Hematopoietic multipotent progenitor cell treated with erythropoietin and hydrocortisone succinate and interleukin-3 and kit ligand, for 6 days (in vitro differentiated cells): ENCODE data around the gene CUBN.
A peak's percentile ranks its signal among the peaks of the same experiment; 100 is the strongest.

Experiments
- DNase-seq: peaks from one replicate; pipeline ENCODE4 v3.0.0-alpha.2; 2015

The CUBN gene

DNA sequence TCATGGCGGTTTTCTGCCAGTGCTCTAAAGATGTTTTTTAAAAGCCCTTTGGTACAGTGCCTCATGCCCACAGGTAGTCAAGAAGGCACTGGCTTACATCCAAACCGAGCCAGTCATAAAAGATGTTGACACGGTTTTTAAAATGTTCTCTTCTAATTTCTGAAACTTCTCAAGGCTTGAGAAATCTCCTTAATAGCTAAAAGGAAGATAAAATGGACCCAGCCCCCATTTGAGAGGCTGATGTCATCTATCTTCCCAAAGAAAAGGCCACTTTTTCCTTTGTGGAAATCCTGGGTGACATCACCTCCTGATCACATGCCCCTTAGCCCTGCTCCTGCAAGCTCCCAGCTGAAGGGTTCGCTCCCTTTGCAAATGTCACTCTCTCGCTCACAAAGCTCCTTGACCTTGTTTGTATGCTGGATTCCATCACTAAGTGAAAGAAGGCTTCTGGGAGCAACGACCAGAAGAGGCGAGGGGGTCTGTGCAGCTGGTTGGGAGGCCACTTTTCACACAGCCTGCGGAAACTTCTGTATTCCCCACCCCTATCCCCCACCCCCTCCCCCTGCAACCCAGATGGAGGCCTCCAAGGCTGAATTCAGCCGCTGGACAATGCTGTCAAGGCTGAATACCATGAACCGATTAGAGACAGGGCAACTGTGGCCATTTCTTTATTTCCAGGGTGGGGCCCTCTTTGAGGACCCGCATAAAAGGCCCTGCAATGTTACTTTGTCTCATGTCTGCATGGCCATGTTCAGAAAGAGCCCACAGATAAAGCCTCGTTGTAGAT, 122.8 kb downstream of the CUBN start:
- DNase-seq, result no peak

DNA sequence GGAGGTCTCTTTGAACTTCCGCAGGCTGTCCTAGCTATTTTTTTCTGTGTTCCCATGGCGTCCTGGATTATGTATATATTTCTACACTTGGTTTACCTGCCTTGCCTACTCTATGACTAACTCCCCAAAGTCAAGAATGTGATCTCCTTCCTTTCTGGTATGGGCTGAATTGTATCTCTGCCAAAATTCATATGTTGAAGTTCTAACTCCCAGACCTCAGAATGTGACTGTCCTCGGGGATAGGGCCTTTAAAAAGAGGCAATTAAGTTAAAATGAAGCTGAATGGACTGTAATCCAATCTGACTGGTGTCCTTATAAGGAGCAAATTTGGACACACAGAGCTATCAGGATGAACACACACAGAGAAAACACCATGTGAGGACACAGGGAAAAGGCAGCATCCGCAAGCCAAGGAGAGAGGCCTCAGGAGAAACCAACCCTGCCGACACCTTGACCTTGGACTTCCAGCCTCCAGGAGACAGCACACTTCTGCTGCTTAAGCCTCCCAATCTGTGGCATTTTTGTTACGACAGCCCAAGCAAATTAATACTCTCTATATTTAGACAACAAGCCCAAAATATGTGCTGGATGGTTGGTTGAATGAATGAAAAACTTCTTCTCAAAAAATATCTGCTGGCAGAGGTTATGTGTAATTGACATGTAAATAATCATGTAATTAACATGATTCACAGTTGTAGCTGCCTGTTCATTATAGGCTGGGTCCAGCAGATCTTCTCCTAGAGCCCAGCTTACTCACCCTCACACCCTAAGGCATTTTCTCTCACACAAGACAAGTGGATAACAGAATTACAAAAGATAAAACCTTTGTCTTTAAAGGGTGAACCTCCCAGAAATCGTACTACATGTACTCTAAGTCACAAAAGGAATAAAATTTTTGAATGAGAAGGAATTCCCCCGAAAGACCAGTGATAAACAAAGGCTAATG, 123.7 kb downstream of the CUBN start:
- DNase-seq, result no peak

DNA sequence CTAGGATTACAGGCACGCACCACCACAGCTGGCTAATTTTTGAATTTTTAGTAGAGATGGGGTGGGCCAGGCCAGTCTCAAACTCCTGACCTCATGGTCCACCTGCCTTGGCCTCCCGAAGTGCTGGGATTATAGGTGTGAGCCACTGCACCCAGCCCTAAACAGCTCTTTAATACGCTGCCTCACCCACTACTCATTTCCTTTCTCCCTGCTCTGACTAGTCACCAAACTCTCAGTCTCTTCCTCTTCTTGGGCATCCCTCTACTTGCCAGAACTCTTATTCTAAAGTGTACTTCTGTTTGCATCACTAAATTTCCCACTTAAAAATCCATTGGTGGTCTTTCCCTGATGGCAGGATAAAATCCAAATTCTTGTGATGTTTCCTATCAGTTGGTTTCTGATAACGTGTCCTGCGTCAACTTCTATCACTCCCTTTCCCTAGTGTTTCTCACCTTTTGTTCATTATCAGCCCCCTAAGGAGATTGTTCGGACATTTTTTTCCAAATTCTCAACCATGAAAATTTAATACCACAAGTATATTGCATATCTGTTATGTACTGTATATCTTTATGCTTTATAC, 124.7 kb downstream of the CUBN start:
- no peak for DNase-seq

DNA sequence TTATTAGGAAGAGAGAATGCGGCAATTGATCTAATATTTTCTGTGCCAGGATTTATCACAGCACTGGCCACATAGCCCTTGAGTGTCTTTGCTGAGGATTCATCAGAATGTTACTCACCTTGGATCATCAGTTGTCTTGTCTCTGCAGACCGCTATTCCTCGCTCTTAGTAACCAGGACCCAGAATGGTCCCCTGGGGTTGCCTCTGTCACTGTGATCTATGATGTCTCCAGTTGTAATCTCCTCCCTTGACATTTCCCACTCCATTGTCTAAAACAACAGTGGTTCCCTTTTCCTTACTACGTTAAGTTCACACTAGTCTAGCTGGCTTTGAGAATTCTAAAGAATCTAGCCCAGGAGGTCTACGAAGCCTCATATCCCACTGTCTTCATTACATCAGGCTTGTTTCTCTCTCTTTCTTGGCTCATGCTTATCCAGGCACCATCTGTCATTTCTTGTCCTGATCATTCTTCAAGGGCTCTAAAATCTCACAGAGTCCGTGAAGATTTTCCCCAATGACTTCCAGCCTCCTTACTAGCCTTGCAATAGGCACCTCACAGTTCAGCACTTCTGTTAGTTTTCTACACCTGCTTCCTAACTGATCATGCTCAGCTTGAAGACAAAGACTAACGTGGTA, 125.8 kb downstream of the CUBN start:
- DNase-seq, result no peak

DNA sequence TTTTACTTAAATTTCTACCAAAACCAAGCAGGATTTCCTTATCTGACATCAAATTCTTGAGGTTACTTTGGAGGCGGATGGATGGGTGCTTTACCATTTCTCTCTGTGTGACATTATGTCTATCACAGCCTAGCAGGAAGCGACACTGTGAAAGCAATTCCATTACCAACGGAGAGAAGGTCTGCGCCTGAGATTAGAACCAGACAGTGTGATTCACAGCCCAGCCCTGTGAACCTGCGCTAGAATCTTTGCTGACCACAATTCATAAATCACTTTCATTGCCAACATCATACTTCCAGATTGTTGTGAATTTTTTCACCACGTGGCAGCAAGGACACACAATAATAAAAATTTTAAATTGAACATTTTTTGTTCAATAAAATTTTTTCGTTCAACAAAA, 126.5 kb downstream of the CUBN start:
- peak; percentile 66 for DNase-seq

DNA sequence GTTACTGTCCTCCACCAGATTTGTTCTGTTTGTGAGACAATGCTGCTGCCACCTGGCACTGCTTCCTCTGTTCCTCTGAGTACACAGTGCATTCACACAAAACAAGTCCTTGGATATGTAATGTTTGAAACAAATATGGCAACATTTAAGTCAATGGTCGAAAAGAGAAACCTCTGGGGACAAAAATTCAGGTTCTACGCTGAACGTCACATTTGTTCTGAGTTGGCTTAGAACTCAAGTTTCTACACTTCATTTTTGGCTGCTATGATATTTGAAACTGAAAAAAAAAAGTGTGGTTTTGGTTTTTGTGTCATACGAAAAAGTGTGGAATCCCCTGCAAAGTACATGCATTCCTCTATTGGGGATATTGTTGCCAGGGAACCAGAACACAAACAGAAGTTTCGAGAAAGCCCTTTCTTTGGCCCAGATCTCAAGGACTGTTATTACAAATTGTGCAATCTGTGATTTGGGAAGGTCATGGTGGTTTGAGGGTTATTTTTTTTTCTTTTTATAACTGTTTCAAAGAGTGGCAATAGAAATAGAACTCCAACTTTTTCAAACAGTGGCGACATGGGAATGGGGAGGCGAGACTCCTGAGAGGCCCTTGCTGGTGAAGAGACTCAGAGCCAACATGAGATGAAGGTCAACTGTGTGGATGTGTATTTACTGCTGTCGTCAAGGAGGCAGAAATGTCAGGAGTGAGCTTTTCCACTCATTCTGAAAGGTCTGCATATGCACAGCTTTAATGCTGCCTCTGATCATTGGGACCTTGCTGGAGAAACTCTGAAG, 127.5 kb downstream of the CUBN start:
- no peak for DNase-seq

DNA sequence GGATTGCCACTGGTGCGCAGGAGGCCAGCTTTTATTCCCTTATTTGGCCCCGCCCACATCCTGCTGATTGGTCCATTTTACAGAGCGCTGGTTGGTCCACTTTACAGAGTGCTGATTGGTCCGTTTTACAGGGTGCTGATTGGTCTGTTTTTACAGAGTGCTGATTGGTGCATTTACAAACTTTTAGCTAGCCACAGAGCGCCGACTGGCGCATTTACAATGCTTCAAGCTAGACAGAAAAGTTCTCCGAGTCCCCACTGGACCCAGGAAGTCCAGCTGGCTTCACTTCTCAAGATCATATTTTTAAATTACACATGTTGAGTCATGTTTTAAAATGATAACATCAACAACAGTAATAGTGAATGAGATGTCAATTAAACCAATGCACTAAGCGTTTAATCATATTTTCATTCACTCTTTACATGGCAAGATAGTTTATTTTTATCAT, 128.3 kb downstream of the CUBN start:
- DNase-seq, result no peak

DNA sequence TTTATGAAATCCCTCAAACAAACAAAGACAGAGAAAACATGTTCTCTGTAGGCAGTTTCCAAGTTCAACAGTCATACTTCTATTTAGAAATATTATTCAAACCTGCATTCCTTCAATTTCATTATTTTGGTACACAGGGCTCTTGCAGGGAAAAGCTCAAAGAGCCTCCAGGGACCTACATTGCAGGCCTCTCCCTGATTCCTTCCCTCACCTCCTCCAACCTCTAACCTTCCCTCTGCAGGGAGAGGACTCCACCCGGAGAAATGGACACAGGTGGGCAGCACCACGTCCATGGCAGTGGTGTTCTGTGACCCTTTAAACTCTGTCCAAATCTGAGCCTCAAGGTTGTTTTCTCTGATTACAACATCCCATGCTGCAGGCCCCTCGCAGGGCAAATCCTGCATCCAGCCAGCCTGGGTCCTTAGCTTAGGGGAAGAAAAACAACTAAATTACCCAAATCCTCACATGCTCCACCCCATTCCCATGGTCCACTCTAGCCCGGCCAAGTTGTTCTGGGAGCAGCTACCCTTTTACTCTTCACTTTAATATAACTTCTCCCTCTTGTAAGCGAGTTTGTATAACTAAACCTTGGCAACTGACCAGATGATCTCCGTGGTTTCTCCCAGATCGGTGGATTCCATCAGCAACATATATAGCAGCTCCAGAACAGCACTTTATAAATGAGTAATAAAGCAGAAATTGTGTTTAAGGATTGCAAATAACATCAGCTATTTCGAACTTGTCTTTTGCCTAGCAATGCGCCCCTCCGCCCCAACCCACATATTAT, 129.8 kb downstream of the CUBN start:
- DNase-seq, result no peak

DNA sequence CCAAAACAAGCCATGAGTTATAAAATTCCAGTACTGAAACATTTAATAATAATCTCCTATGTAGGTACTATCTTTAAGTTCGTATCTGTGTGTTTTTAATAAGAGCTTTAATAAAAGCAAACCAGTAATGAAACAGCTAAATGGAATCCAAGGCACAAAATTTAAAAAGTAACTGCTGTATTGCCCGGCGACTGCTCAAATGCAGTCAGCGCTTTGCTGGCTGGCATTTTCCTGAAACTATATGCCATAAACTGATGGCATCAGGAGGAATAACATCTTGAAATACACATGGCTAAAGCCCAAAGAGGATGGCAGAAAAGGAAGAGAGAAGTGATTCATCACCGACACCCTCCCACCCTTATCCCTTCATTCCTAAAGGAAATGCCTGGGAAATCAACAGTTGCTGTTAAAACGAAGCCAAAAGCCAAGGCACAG, 133.1 kb downstream of the CUBN start:
- DNase-seq, result peak; percentile 8

DNA sequence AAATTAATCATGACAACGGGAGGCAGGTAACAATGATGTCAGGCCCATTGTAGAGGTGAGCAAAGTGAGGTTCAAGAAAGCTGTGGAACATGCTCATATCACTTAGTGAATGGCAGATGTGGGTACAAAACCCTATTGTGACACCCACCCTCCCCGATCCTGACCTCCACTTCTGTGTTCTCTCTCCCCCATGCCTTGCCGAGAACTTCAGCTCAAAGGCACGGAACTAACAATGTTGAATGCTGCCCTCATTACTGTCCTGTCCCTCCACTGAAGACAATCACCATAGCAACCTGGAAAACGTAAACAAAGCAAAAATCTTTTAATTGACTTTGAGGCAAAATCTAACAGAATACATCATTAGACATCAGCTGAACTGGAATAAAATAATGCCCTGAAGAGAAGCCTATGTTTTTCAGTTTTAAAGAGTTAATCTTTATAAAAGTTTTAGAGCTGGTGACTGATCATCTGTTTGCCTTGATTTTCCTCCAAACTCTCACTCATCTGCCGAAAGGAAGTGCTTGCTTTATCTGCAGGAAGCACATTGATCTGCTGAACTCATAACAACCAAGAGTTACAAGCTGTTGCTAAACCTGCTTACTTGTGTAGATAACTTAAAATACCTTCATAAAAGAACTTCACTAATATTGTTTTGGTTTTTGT, 133.6 kb downstream of the CUBN start:
- DNase-seq, result peak; percentile 89

DNA sequence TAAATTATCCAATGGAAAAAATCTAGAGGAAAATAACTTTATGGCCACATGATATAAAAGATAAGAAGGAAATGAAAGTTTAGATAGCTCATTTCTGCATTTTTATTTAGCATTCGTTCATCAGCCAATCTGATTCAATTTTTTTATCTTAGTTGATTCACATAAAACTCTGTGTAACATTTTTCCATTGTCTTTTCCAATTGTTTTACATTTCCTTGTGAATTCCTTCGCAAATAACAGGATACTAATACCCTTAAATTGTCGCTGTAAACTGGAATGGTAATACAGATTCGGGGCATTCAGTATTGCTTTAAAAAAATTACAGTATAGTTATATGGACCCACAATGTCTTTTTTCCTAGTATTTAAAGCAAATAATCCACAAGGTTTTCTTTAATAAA, 136.4 kb downstream of the CUBN start:
- DNase-seq, result no peak

DNA sequence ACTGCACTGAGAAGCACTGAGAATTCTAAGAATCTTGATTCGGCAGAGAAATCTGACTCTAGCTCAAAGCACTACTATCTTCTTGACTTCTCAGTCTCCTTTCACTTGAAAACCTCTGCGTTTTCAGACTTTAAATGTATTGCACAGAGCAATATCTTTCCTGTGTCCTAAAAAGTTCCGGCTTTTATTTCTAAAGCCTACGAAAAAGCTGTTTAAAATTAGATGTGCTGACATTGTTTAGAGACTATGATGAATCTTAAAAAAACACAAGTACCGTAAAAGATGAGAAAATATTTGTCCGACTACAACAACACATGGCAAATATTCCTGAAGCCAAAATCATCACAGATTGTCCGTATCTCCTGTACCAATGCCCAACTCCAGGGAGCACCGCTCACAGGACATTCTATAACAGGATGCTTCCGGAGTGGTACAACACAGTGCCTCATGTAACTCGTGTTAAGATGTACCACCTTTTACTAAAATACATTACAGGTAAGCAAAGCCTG, 136.9 kb downstream of the CUBN start:
- DNase-seq, result no peak

DNA sequence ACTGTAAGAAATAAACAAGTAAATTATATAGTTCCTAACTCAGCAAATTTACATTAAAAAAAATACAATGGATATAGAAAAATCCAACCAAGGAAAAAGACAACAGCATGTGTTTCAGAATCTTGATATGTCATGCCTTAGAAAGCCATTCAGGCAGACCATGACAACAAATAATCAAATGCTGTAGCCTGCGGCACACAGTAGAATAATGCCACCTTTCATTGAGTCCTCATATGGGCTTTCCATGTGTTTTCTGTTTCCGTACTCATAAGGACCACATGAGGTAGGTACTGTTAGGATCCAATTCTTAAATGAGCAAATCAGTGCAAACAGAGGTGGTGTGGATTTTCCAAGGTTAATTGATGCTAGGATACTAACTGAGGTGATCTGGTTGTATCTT, 138.6 kb downstream of the CUBN start:
- no peak for DNase-seq

DNA sequence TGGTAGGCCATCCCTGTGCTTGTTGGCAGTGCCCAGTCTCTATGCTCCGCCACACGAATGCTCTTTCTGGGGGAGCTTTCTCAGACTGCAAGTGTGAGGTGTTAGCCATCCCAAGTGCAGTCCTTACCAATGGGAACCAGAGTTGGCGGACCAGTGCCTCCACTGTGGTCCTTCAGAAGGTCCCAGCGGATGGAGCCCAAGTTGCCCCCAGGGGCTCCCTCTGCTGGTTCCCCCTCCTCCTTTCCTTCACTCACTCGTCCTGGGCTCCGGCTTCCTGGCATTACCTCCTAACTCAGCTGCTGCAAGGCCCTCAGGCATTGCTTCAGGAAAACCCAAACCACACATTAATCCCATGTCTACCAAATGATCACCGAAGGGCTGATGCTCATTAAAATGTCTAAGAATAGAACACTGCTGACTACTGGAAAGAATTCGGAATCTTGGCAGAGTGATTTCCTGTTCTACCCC, 139.8 kb downstream of the CUBN start:
- DNase-seq, result no peak

DNA sequence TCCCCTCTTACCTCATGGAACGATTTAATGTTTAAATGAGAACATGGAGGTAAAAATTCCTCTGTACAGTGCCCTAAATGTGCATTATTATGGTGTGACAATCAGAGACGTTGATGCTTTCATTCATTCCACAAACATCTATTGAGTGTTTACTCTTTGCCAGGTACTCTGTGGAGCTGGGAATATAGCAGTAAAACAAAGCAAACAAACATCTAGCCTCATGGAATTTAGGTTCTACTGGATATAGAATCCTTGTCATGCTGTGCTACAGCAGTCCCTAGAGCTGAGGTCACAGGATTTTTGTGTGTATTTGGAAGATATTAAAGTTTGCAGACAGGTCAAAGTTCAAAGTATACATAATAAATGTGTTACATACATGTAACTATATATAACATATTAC, 140.7 kb downstream of the CUBN start:
- no peak for DNase-seq

DNA sequence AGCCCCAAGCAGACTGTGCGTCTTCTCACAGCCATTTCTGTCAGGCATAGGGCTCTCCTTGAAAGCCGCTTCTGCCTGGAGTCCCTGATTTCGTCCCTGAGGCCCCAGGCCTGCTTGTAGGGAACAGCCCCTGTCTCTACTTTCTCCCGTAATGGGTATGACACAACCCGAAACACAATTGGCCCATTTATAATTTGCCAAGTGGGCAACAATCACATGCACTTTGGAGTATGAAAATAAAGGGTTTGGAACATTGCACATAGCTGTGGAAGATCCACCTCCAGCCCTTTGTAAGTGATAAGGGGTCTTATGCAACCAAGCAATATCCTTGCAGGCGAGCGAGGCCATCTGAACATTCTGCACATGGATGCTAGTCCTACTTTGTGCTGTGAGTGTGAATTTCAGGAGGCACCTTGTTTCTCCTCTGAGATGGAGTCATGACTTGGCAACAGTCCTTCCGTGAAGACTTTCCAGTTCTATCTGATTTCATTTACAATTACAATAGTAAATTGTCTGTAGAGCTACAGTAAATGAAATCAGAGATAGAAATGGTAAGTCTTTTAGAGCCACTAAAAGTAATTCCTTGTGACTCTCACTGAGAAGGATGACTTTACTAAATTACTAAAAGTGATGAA, 141.5 kb downstream of the CUBN start:
- DNase-seq, result no peak

DNA sequence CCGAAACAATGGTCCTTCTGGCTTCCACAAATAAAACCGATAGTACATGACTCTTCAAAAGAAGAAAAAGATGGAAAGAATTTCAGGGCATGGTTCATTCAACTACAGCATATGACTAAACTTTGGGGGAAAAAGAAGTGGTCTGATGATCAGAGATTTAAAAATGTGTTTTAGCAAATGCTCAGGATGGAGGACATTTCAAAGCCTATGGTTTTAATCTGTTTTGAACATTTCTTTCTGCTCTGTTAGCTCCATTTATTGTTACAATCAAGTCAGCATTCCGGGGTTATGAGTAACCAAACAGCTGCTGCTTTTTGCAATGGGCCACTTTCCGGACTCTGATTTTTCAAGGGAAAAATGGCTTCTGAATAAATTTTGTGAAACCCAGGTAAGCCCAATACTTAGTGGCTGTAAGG, 142.4 kb downstream of the CUBN start:
- no peak for DNase-seq

DNA sequence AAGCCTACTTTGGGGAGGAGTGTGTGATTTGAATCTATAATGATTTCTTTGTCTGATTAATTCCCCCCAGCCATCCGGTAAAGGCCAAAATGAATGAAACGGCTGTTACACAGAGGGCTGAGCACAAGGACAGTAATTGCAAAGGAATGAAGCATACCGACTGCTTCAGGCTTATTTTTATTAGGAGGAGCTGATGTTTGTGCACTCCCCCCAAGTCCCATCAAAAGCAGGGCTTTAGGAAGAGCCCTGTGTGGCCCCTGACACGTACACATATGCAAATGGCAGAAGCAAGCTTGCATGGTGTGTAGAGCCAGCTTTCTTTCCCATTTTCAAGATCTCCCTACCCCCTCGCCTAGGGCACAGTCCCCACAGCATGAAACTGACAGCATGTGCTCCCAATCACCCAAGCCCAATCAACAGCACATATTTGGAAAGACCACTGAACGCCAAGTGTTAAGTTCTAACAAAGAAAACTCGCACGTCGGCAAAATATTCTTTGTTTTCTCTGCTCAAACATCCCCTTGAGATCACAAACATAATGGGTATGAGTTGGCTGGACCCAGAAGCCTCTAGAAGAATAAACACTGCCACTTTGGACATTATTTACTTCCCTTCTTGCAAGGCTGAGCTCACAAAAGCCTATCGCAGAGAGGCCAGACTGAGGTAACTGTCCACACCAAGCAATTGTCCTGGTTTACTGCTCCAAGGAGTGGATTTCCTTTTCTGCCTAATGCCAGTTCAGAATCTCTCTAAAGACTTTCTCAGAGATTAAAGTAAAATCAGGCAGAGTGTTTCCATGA, 143.0 kb downstream of the CUBN start:
- no peak for DNase-seq

DNA sequence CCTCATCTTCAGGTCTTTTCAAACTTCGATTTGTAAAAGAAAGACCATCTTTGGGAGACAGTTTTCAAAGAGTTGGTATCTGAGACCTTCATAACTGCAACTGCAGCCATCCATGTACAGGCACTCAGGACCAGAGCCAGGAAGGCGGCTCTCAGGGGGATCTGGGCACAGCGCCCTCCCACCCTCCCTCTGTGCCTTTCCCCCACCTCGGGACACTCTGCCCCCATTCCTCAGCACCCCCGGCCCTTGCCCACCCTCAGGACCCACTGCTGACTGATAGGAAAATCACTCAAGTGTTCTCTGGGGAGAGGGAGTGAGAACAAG, 143.6 kb downstream of the CUBN start:
- DNase-seq, result no peak
